ENCODE results near the gene PLEKHG4B. TPM values are rescaled to one million over a fixed set of nuclear protein-coding genes. Genes with fewer than 3 reads are reported as not detected.

The PLEKHG4B gene
- total RNA-seq, 1 experiment from 2014 or later: 0.02 TPM

DNA sequence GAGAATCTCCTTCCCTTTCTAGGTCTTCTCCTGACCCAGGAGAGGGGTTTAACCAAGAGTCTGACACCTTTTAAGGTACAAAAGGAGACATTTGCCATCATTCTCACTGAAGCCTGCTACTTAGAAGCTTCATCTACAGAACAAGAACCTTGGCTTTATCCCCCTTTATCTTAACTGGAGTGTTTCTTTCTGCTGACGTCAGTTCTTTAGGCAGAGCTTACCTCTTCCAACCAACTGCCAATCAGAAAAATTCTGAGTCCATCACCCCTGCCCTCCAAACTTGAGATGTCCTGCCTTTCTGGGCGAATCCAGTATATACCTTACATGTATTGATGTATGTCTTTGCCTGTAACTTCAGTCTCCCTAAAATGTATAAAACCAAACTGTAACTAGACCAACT, 37.2 kb downstream of the PLEKHG4B start:
- Histone ChIP-seq H2AFZ (ENCODE audit: low read depth, low read length, poor library complexity, severe bottlenecking) (no peak overlapping the region), H3K4me1 (ENCODE audit: control insufficient read depth in 1 of 2, insufficient read depth in 2 of 2, low read length in 2 of 2) (no peaks in the 10 kb centered on the region), H4K20me1 (ENCODE audit: insufficient read depth) (no peaks in the 10 kb centered on the region), H3K36me3 (ENCODE audit: control insufficient read depth in 1 of 2, insufficient read depth in 2 of 2, low read length in 2 of 2) (no peaks in the 10 kb centered on the region), H3K27ac (ENCODE audit: low read depth, low read length) (no peak overlapping the region), H3K9me3 (ENCODE audit: control insufficient read depth in 1 of 2, insufficient read depth in 1 of 2, low read depth in 1 of 2, low read length in 2 of 2) (no peaks in the 10 kb centered on the region; a peak in 1 of 4 replicates), H3K9ac (ENCODE audit: low read length) (no peak overlapping the region), H3K4me2 (ENCODE audit: low read length) (no peak overlapping the region), H3K9me2 (ENCODE audit: insufficient read depth) (no peaks in the 10 kb centered on the region), H3K79me2 (ENCODE audit: insufficient read depth, low read length) (no peaks in the 10 kb centered on the region), H3K4me3 (replicated peaks in 1 of 2; ENCODE audit: low read depth in 1 of 2, low read length in 2 of 2) (no peak overlapping the region), H3K27me3 (ENCODE audit: insufficient read depth, low read length) (peaks cover 8% of the 10 kb centered on the region; the same call in 1 of the 2 replicates)
- TF ChIP-seq, protein P1, sequence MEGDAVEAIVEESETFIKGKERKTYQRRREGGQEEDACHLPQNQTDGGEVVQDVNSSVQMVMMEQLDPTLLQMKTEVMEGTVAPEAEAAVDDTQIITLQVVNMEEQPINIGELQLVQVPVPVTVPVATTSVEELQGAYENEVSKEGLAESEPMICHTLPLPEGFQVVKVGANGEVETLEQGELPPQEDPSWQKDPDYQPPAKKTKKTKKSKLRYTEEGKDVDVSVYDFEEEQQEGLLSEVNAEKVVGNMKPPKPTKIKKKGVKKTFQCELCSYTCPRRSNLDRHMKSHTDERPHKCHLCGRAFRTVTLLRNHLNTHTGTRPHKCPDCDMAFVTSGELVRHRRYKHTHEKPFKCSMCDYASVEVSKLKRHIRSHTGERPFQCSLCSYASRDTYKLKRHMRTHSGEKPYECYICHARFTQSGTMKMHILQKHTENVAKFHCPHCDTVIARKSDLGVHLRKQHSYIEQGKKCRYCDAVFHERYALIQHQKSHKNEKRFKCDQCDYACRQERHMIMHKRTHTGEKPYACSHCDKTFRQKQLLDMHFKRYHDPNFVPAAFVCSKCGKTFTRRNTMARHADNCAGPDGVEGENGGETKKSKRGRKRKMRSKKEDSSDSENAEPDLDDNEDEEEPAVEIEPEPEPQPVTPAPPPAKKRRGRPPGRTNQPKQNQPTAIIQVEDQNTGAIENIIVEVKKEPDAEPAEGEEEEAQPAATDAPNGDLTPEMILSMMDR (IDR thresholded peaks at IDR 0.05 in 2 of 3, conservative IDR thresholded peaks at IDR 0.05 in 1 of 3; ENCODE audit: borderline replicate concordance in 1 of 3, insufficient read depth in 1 of 3, low read depth in 2 of 3, low read length in 2 of 3): no peak
- TF ChIP-seq SIN3A (IDR thresholded peaks at IDR 0.05; ENCODE audit: low read depth) (no peak), CBX3 (IDR thresholded peaks at IDR 0.05; ENCODE audit: low read depth) (no peak), ELF1 (IDR thresholded peaks at IDR 0.05; ENCODE audit: borderline replicate concordance, low read depth) (no peak), YY1 (IDR thresholded peaks at IDR 0.05; ENCODE audit: extremely low read depth, insufficient replicate concordance, low read depth, low read length) (no peak), EZH2phosphoT487 (IDR thresholded peaks at IDR 0.05; ENCODE audit: borderline replicate concordance) (no peak), ZNF274 (IDR thresholded peaks at IDR 0.05; ENCODE audit: low read depth, low read length) (no peak), SRF (IDR thresholded peaks at IDR 0.05; ENCODE audit: low read depth) (no peak), POLR2A (IDR thresholded peaks at IDR 0.05; ENCODE audit: borderline replicate concordance, extremely low read depth, insufficient read depth, insufficient read length) (no peak), RAD21 (IDR thresholded peaks at IDR 0.05; ENCODE audit: low read depth) (no peak), SP1 (IDR thresholded peaks at IDR 0.05; ENCODE audit: low read depth) (no peak), POLR2AphosphoS5 (IDR thresholded peaks at IDR 0.05; ENCODE audit: low read depth, low read length) (no peak), CEBPB (IDR thresholded peaks at IDR 0.05; ENCODE audit: low read depth) (no peak), TCF7L2 (IDR thresholded peaks at IDR 0.05; ENCODE audit: borderline replicate concordance, extremely low read depth, insufficient read depth, insufficient read length) (no peak)
- TF ChIP-seq, protein P2, sequence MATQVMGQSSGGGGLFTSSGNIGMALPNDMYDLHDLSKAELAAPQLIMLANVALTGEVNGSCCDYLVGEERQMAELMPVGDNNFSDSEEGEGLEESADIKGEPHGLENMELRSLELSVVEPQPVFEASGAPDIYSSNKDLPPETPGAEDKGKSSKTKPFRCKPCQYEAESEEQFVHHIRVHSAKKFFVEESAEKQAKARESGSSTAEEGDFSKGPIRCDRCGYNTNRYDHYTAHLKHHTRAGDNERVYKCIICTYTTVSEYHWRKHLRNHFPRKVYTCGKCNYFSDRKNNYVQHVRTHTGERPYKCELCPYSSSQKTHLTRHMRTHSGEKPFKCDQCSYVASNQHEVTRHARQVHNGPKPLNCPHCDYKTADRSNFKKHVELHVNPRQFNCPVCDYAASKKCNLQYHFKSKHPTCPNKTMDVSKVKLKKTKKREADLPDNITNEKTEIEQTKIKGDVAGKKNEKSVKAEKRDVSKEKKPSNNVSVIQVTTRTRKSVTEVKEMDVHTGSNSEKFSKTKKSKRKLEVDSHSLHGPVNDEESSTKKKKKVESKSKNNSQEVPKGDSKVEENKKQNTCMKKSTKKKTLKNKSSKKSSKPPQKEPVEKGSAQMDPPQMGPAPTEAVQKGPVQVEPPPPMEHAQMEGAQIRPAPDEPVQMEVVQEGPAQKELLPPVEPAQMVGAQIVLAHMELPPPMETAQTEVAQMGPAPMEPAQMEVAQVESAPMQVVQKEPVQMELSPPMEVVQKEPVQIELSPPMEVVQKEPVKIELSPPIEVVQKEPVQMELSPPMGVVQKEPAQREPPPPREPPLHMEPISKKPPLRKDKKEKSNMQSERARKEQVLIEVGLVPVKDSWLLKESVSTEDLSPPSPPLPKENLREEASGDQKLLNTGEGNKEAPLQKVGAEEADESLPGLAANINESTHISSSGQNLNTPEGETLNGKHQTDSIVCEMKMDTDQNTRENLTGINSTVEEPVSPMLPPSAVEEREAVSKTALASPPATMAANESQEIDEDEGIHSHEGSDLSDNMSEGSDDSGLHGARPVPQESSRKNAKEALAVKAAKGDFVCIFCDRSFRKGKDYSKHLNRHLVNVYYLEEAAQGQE (IDR thresholded peaks at IDR 0.05; ENCODE audit: low read depth): no peak
- ChIA-PET CTCF (no interaction called here), POLR2A (no interaction called here), RAD21 (ENCODE audit: low non-redundant PET in 1 of 2, low total read pairs in 2 of 2, uncharacterized antibody in 2 of 2, unreplicated experiment in 2 of 2) (no interaction called here)
- DNase-seq (ENCODE audit: low read depth, low spot score) (no peak), ATAC-seq (no peak)
- intact Hi-C loops (cut with micrococcal nuclease): no loop called here
- no TSS peak for BruUV-seq (replicated peaks)

Data from HCT116 (cell line).